ENCODE measurements around the gene SLC7A8.

SLC7A8 gene

GRCh38 chr14:23129759-23130316 lies 53.6 kb downstream of the SLC7A8 start:
- H3K79me2 ChIP-seq (ENCODE audit: control insufficient read depth, low read length) = no peaks in the 10 kb centered on the region
- TF ChIP-seq CTCF (IDR thresholded peaks at IDR 0.05; ENCODE audit: low read depth, low read length, poor library complexity, severe bottlenecking) = no peak
- TF ChIP-seq EZH2phosphoT487 (IDR thresholded peaks at IDR 0.05; ENCODE audit: borderline replicate concordance, low read length) = no peak
- H3K4me2 ChIP-seq (ENCODE audit: low read length) = no peak overlapping the region

DNA sequence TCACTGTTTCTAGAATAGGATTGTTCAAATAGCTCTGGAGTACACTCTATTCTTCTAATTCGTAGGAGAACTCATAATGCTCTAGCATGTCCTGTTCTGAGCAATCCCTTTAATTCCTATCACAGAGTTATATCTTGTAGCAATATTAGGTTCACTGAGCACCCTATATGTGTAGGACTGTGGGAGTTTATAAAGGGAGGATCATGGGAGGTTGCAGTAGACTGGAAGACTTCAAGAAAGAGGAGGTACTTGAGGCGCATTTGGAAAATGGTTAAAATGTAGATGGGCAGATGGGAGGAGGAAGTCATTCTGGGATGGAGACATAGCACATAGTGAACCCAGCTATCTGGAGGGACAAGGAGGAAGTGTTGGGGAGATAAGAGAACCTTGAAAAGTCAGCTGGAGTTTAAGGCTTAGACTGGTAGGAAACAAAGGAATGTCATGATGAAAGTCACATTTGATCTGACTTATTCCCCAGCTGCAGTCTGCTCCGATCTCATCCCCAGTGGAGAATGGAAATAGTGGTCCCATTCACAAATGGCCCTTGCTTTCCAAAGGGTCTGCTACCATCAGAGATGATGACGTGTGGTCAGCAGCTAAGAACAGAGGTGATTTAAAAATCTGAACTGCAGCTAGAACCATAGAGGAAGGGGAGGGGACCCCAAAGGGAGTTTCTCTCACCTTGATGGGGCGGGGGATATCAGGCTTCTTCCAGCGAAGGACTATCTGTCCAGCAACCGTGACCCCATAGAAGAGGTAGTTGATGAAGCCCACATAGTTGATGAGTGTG lies 54.3 kb downstream of the SLC7A8 start:
- no peaks in the 10 kb centered on the region for H3K9me3 ChIP-seq (ENCODE audit: control insufficient read depth, insufficient read depth, low read length)
- H3F3A ChIP-seq (ENCODE audit: control insufficient read depth, insufficient read depth) = no peaks in the 10 kb centered on the region
- H3K79me2 ChIP-seq (ENCODE audit: control insufficient read depth, low read length) = no peaks in the 10 kb centered on the region
- H3K27me3 ChIP-seq (ENCODE audit: control insufficient read depth, low read length) = peaks cover 7% of the 10 kb centered on the region
- H3K36me3 ChIP-seq (ENCODE audit: control insufficient read depth, low read length) = no peaks in the 10 kb centered on the region
- no peaks in the 10 kb centered on the region for H4K20me1 ChIP-seq (ENCODE audit: control insufficient read depth, insufficient read depth, low read depth, low read length)
- H3K9me2 ChIP-seq (replicated peaks; ENCODE audit: control insufficient read depth, low read length) = no peaks in the 10 kb centered on the region
- peaks cover 13% of the 10 kb centered on the region for H3K4me1 ChIP-seq (ENCODE audit: control insufficient read depth, low read length)
- TF ChIP-seq CTCF (IDR thresholded peaks at IDR 0.05; ENCODE audit: low read depth, low read length, poor library complexity, severe bottlenecking) = no peak
- TF ChIP-seq EZH2phosphoT487 (IDR thresholded peaks at IDR 0.05; ENCODE audit: borderline replicate concordance, low read length) = no peak
- no peak overlapping the region for H3K4me3 ChIP-seq (ENCODE audit: low read length)
- H3K27ac ChIP-seq (ENCODE audit: low read depth, low read length) = no peak overlapping the region
- H3K4me2 ChIP-seq (ENCODE audit: low read length) = no peak overlapping the region

More at GRCh38 chr14:23129759-23130316, 53.6 kb downstream of the SLC7A8 start:
- Histone ChIP-seq H4K20me1 (ENCODE audit: control insufficient read depth, insufficient read depth, low read depth, low read length) (no peaks in the 10 kb centered on the region), H3K27ac (ENCODE audit: low read depth, low read length) (no peak overlapping the region), H3F3A (ENCODE audit: control insufficient read depth, insufficient read depth) (no peaks in the 10 kb centered on the region), H3K36me3 (ENCODE audit: control insufficient read depth, low read length) (no peaks in the 10 kb centered on the region), H3K9me3 (ENCODE audit: control insufficient read depth, insufficient read depth, low read length) (no peaks in the 10 kb centered on the region), H3K27me3 (ENCODE audit: control insufficient read depth, low read length) (peaks cover 7% of the 10 kb centered on the region), H3K4me3 (ENCODE audit: low read length) (no peak overlapping the region), H3K9me2 (replicated peaks; ENCODE audit: control insufficient read depth, low read length) (no peaks in the 10 kb centered on the region), H3K4me1 (ENCODE audit: control insufficient read depth, low read length) (peaks cover 13% of the 10 kb centered on the region)

DNA sequence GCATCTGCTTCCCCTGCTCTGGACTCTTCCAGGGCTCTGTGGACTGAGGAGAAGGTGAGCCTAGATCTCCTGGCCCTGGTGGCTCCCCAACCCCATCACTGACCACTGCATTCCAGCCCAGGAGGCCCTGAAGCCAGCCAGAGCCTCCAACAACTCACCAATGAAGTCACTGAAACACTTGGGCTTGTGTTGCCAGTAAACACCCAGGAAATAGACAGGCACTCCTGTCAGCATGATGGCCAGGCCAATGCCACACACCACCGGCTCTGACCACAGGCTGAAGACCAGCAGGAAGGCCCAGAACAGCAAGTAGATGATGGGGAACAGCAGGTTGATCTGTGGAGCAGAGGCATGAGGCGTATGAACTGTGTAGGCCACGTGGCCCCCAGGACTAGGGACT lies 55.6 kb downstream of the SLC7A8 start:
- H4K20me1 ChIP-seq (ENCODE audit: control insufficient read depth, insufficient read depth, low read depth, low read length) = no peaks in the 10 kb centered on the region
- no peak overlapping the region for H3K27ac ChIP-seq (ENCODE audit: low read depth, low read length)
- H3K79me2 ChIP-seq (ENCODE audit: control insufficient read depth, low read length) = no peaks in the 10 kb centered on the region
- H3K9me2 ChIP-seq (replicated peaks; ENCODE audit: control insufficient read depth, low read length) = no peaks in the 10 kb centered on the region
- H3F3A ChIP-seq (ENCODE audit: control insufficient read depth, insufficient read depth) = no peaks in the 10 kb centered on the region
- H3K4me2 ChIP-seq (ENCODE audit: low read length) = no peak overlapping the region
- peaks cover 7% of the 10 kb centered on the region for H3K27me3 ChIP-seq (ENCODE audit: control insufficient read depth, low read length)
- no peak overlapping the region for H3K4me3 ChIP-seq (ENCODE audit: low read length)
- peaks cover 6% of the 10 kb centered on the region; the same call in 1 of the 2 replicates for H3K4me1 ChIP-seq (ENCODE audit: control insufficient read depth, low read length)
- TF ChIP-seq CTCF (IDR thresholded peaks at IDR 0.05; ENCODE audit: low read depth, low read length, poor library complexity, severe bottlenecking) (no peak), EZH2phosphoT487 (IDR thresholded peaks at IDR 0.05; ENCODE audit: borderline replicate concordance, low read length) (no peak)
- H3K9me3 ChIP-seq (ENCODE audit: control insufficient read depth, insufficient read depth, low read length) = no peaks in the 10 kb centered on the region
- no peaks in the 10 kb centered on the region for H3K36me3 ChIP-seq (ENCODE audit: control insufficient read depth, low read length)

Data from DOHH2 (cell line).